Omental fat pad (tissue), 4 donors: Measurements from ENCODE around the gene MRTFA. TPM values are rescaled to one million over a fixed set of nuclear protein-coding genes. Genes with fewer than 3 reads are reported as not detected.
A peak's percentile ranks its signal among the peaks of the same experiment; 100 is the strongest.
"Not testable (repeated sequence)": the region's sequence is repeated elsewhere in the genome, so short reads cannot be mapped to it uniquely, and the experiment has no call there.

Source experiments
- ATAC-seq: fragments of 150-250 bp; one replicate; pipeline ENCODE4 v1.9.1; 2016; ENCODE audit warnings: mild to moderate bottlenecking, moderate library complexity; ENCODE audit not compliant: low FRiP score
- DNase-seq: peaks from one replicate; pipeline ENCODE4 v3.0.0-alpha.2; 2019; ENCODE audit warnings: low spot score
- CTCF ChIP-seq, 3 donors: fragments of 450-650 bp; IDR thresholded peaks; one replicate each; pipeline ENCODE4 v1.5.1; 2016 to 2017; ENCODE audit warnings: antibody characterized with exemption in 3 of 3, mild to moderate bottlenecking in 3 of 3, moderate library complexity in 2 of 3
- total RNA-seq, 4 donors: library from RNA; depleted of rRNA; stranded (reverse); fragments of >200 nt; gene quantifications; one replicate each; pipeline ENCODE4 v1.1.0, GENCODE V29; 2016

Gene MRTFA
- total RNA-seq, 4 donors from 2014 or later = 36.0 to 76.3 (median 54.7) TPM

DNA sequence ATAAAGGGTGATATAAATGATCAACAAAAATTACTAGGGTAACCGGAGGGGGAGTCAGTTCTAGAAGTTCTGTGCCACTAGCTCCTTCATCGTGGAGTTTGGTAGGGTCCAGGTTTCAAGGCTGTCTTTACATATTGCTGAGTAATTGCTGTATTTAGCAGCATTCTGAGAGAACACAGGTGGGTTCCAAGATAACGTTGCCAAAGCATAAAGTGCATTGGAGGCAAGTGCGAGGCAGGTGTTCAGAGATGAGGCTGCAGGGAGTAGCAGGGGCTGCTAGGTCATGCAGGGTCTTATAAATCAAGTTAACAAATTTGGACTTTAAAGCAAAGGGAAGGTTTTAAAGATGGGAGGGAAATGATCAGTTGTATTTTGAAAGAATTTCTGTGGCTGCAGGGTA, 248.3 kb downstream of the MRTFA start:
- TF ChIP-seq CTCF (IDR thresholded peaks at IDR 0.05) = no peak
- ATAC-seq (no peak), DNase-seq (no peak)

DNA sequence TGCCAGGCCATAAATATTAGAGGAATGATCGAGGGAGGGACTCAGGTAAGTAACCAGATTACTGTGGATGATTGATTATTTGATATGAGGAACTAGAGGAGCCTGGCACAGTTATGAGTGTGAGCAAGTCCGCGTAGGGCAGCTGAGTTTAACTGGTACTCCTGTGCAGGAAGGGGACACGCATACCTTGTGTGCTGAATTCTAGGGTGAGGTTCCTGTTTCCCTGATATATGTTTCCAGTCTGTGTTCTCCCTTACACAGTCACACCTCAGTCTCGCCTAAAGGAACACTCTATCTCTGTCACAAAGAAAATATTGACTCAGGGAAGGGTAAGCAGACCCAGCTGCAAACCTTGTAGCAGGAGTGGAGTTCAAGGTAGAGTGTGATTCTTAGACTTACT, 248.8 kb downstream of the MRTFA start:
- ATAC-seq (peak; percentile 21), DNase-seq (no peak)
- TF ChIP-seq CTCF (IDR thresholded peaks at IDR 0.05) = no peak

DNA sequence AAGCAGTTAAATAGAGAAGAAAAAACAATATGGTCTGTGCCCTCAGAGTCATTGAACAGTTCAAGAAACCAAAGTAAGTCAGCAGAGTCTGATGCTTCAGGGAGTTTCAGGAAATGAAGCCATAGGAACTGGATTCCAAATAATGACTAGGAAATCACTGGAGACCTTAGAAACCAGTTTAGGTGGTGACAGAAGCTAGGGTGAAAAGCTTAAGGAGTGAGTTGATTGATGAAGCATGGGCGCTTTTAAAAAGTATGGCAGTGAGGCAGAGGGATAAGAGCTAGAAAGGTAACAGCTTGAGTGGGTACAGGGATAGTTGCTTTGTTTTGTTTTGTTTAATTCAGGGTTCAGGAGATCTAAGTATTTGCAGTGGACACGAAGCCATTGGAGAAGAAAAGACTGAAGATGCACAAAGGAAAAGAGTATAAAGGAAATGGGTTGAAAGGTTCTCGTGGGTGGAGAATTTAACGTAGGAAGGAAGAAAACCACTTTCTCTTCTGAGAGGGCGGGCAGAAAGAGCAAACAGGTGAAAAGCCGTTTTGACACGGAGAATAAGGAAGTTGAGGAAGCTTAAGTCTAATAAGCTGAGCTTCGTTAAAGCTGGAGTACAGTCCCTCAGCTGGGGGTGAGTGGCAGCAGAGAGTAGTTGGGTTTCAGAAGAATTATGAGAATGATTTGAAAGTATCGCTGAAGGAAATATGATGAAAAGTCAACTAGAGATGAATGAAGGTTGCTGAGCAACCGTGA, 251.3 kb downstream of the MRTFA start:
- no peak for DNase-seq
- no peak for ATAC-seq
- no peak for TF ChIP-seq CTCF (IDR thresholded peaks at IDR 0.05)

DNA sequence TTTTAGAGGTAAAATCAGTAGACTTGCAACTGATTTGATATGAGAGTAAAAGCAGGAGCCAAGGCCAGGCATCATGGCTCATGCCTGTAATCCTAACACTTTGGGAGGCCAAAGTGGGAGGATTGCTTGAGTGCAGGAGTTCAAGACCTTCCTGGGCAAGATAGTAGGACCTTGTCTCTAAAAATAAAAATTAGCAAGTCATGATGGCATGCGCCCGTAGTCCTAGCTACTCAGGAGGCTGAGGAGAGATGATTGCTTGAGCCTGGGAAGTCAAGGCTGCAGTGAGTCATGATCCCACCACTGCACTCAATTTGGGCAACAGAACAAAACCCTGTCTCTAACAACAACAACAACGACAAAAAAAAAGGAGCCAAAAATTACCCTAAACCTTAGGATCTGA, 252.6 kb downstream of the MRTFA start:
- ATAC-seq = no peak
- TF ChIP-seq CTCF (IDR thresholded peaks at IDR 0.05) = no peak

GRCh38 chr22:40381461-40381860, 255.1 kb downstream of the MRTFA start:
- DNase-seq = no peak
- ATAC-seq = no peak
- no peak for TF ChIP-seq CTCF (IDR thresholded peaks at IDR 0.05)

More for the DNA sequence above, 252.6 kb downstream of the MRTFA start:
- DNase-seq = no peak

- DNase-seq, ATAC-seq: not testable (repeated sequence)
Observed at GRCh38 chr22:40378448-40378847, 258.1 kb downstream of the MRTFA start.

- TF ChIP-seq CTCF (IDR thresholded peaks at IDR 0.05) = no peak
- DNase-seq (no peak), ATAC-seq (no peak)
Observed at GRCh38 chr22:40377931-40378330, 258.6 kb downstream of the MRTFA start.
